HFFc6 (cell line): ENCODE measurements around the gene RALY. TPM values are rescaled to one million over a fixed set of nuclear protein-coding genes. Genes with fewer than 3 reads are reported as not detected.
"Not testable (repeated sequence)": the region's sequence is repeated elsewhere in the genome, so short reads cannot be mapped to it uniquely, and the experiment has no call there.

Experiments used
- DNase-seq: peaks from one replicate; pipeline ENCODE4 v3.0.0-alpha.2; 2018
- H3K27ac Mint-ChIP-seq: 2 replicates; pipeline ENCODE4 v1.8.0; 2020; ENCODE audit warnings: mild to moderate bottlenecking, mixed read lengths
- H3K27me3 Mint-ChIP-seq: 2 replicates; pipeline ENCODE4 v1.8.0; 2021; ENCODE audit warnings: mild to moderate bottlenecking, moderate library complexity, mixed read lengths; ENCODE audit not compliant: insufficient read depth
- H3K36me3 Mint-ChIP-seq: 2 replicates; pipeline ENCODE4 v1.8.0; 2021; ENCODE audit warnings: low read depth, mixed read lengths
- H3K4me1 Mint-ChIP-seq: 2 replicates; pipeline ENCODE4 v1.8.0; 2020; ENCODE audit warnings: low read depth, mixed read lengths
- H3K4me3 Mint-ChIP-seq: 2 replicates; pipeline ENCODE4 v1.8.0; 2020; ENCODE audit warnings: mild to moderate bottlenecking, moderate library complexity, mixed read lengths
- H3K9me3 Mint-ChIP-seq: 2 replicates; pipeline ENCODE4 v1.8.0; 2020; ENCODE audit warnings: mild to moderate bottlenecking, mixed read lengths
- total RNA-seq, 6 experiments: library from RNA; stranded (reverse); fragmentation: NEBNext Ultra II Directional; extraction: Animal tissue kit (Norgen Biotek cat#: 25700); gene quantifications; 2 replicates in 1 of 6; 3 replicates in 5 of 6; pipeline ENCODE4 v1.2.3, GENCODE V29; 2021
- TF ChIP-seq, protein P1 (sequence below): fragments of 200-600 bp; sonication (generic); IDR thresholded peaks from 2 replicates; pipeline ENCODE4 v1.5.0; 2021; ENCODE audit warnings: antibody characterized with exemption, mild to moderate bottlenecking

RALY gene
- total RNA-seq, 6 experiments from 2014 or later = 108 to 124 (median 118) TPM

DNA sequence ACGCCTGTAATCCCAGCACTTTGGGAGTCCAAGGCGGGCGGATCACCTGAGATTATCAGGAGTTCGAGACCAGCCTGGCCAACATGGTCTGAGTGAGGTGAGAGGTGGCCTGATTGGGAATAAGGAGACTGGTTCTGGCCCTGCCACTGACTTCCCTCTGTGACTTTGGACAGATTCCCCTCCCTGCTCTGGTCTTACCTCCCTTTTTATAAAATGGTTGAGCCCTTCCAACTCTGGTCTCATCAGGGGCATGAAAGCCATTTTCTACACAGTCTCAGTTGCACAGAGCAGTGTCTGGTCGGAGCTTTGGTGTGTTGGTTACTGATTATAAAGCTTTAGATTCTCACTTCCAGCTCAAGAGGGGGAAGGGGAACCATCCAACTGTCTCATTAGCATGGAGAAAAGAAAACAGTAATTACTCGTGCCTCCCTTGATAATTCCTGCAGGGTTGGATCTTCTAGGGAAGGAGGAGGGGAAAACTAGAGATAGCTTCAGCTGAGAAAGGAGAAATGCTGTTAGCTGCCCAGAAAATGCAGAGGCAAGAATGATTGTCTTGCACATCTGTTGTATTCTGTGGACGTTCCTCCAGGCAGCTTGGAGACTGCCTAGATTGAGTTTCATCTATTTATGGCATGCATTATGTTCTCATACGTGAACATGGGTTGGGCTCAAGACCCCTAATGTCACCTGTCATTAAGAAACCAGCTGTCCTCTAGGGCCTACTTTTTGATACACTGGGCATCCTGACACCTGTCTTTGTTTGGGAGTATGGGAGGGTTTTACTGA, 30.4 kb downstream of the RALY start:
- TF ChIP-seq, protein P1, sequence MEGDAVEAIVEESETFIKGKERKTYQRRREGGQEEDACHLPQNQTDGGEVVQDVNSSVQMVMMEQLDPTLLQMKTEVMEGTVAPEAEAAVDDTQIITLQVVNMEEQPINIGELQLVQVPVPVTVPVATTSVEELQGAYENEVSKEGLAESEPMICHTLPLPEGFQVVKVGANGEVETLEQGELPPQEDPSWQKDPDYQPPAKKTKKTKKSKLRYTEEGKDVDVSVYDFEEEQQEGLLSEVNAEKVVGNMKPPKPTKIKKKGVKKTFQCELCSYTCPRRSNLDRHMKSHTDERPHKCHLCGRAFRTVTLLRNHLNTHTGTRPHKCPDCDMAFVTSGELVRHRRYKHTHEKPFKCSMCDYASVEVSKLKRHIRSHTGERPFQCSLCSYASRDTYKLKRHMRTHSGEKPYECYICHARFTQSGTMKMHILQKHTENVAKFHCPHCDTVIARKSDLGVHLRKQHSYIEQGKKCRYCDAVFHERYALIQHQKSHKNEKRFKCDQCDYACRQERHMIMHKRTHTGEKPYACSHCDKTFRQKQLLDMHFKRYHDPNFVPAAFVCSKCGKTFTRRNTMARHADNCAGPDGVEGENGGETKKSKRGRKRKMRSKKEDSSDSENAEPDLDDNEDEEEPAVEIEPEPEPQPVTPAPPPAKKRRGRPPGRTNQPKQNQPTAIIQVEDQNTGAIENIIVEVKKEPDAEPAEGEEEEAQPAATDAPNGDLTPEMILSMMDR = no peak
- no peaks in the 10 kb centered on the region for H3K9me3 Mint-ChIP-seq
- H3K4me1 Mint-ChIP-seq = peaks cover 53% of the 10 kb centered on the region
- H3K27me3 Mint-ChIP-seq = 0 out of 2 replicates have a peak, but pooled peaks cover 1% of the 10 kb centered on the region
- no peak overlapping the region for H3K4me3 Mint-ChIP-seq
- no peak for DNase-seq
- no peak overlapping the region for H3K27ac Mint-ChIP-seq
- H3K36me3 Mint-ChIP-seq = peaks cover 11% of the 10 kb centered on the region

DNA sequence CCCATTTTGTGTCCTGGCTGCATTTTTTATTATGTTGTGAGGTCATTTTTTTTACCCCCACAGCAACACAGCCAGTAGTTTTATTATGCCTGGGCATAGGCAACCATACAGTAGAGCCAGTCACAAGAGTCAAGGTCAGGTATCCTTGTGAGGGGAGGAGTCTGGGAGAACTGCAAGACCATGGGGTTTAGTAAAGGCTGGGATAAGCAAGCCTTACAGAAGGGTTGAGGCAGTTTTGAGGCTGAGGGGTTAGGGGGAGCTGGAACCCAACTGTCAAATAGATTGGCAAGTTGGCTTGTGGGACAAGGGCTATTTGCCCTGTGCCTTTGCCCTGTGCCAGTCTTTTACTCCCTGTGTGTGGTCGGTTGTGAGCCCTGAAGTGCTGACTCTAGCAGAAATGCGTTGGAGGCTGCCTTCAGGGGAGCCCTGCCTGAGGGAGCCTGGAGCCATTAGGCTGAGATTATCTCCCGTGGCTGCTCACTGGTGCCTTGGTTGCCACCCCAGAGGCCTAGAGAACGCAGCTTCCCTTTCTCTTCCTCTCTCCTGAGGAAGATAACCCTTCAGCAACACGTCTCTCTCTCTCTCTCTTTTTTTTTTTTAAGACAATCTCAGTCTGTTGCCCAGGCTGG, 31.1 kb downstream of the RALY start:
- H3K4me3 Mint-ChIP-seq = no peak overlapping the region
- no peak for DNase-seq
- peaks cover 11% of the 10 kb centered on the region for H3K36me3 Mint-ChIP-seq
- TF ChIP-seq, protein P1 = no peak
- H3K4me1 Mint-ChIP-seq = peaks cover 52% of the 10 kb centered on the region
- H3K27me3 Mint-ChIP-seq = 0 out of 2 replicates have a peak, but pooled peaks cover 1% of the 10 kb centered on the region
- H3K9me3 Mint-ChIP-seq = no peaks in the 10 kb centered on the region
- H3K27ac Mint-ChIP-seq = no peak overlapping the region

DNA sequence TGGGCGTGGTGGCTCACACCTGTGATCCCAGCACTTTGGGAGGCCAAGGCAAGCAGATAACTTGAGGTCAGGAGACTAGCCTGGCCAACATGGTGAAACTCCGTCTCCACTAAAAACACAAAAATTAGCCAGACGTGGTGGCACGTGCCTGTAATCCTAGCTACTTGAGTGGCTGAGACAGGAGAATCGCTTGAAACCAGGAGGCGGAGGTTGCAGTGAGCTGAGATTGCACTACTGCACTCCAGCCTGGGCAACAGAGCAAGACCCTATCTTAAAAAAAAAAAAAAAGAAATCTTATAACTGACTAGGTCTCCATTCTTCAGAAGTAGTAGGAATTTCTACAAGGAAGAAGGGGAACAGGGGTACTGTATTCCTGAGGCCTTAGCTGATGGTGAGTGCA, 34.3 kb downstream of the RALY start:
- not testable (repeated sequence) for H3K36me3 Mint-ChIP-seq, DNase-seq, H3K9me3 Mint-ChIP-seq, H3K4me3 Mint-ChIP-seq, H3K27ac Mint-ChIP-seq, H3K27me3 Mint-ChIP-seq
- H3K4me1 Mint-ChIP-seq = peaks cover 25% of the 10 kb centered on the region

DNA sequence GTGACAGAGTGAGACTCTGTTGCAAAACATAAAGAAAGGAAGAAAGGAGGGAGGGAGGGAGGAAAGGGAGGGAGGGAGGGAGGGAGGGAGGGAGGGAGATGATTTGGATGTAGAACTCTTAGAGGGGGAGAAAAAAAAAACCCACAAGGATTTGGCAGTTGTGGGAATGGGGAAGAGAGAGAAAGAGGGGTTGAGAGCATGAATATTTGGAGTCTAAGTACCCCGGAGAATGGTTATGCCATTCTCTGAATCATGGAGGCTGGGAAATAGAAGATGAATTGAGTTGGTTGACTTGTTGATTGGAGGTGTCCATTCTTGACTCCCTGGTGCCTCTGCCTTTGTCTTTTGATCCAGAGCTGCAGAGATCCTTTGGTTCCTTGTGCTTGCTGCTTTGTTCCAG, 35.7 kb downstream of the RALY start:
- Mint-ChIP-seq H3K4me3 (no peak overlapping the region), H3K27me3 (0 out of 2 replicates have a peak, but pooled peaks cover 1% of the 10 kb centered on the region), H3K9me3 (no peaks in the 10 kb centered on the region), H3K27ac (no peak overlapping the region), H3K36me3 (0 out of 2 replicates have a peak, but pooled peaks cover 9% of the 10 kb centered on the region), H3K4me1 (peaks cover 15% of the 10 kb centered on the region)
- DNase-seq = no peak
- TF ChIP-seq, protein P1 = no peak

DNA sequence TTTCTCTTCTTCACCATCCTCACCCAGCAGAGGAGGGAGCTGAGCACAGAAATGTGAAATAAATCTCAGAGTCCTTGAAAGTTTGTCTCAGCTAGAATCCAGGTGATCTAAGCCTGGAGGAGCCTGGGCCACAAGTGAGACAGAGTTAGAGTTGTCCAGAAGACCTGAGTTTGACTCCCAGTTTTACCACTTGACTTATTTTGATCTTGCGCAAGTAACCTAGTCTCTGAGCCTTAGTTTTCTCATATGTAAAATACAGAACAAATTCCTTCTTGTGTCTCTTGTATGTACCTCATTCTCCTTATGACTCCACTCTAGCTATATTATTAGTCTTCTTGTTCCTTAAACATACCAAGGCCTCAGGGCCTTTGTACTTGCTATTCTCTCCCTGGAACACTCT, 36.7 kb downstream of the RALY start:
- H3K36me3 Mint-ChIP-seq = 0 out of 2 replicates have a peak, but pooled peaks cover 9% of the 10 kb centered on the region
- no peaks in the 10 kb centered on the region for H3K9me3 Mint-ChIP-seq
- no peak overlapping the region for H3K4me3 Mint-ChIP-seq
- 0 out of 2 replicates have a peak, but pooled peaks cover 1% of the 10 kb centered on the region for H3K27me3 Mint-ChIP-seq
- TF ChIP-seq, protein P1 = no peak
- peaks cover 11% of the 10 kb centered on the region; the same call in 1 of the 2 replicates for H3K4me1 Mint-ChIP-seq
- no peak overlapping the region for H3K27ac Mint-ChIP-seq
- DNase-seq = no peak

DNA sequence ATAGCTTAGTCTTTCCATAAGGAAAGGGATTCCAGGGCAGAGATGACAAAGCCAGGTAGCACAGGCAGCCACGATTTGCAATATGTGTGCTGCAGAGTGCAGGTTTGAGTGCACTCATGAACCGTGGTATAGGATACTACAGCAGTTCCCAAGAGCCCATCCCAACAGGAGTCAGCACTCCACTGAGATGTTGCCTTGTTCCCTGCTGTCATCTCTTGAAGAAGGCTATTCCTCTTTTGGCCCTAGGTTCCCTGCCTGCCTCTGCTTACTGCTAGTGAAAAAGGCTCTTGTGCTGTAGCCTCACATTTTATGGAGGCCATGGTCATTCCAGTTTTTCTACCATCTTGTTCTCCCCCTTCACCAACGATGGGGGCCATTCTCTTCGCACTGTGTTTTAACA, 40.2 kb downstream of the RALY start:
- no peak overlapping the region for H3K27ac Mint-ChIP-seq
- TF ChIP-seq, protein P1 = no peak
- H3K4me3 Mint-ChIP-seq = no peak overlapping the region
- DNase-seq = no peak
- H3K9me3 Mint-ChIP-seq = no peaks in the 10 kb centered on the region
- 0 out of 2 replicates have a peak, but pooled peaks cover 9% of the 10 kb centered on the region for H3K36me3 Mint-ChIP-seq
- H3K27me3 Mint-ChIP-seq = peaks cover 2% of the 10 kb centered on the region; the same call in 1 of the 2 replicates
- peaks cover 25% of the 10 kb centered on the region for H3K4me1 Mint-ChIP-seq
